NT2/D1 (cell line): ENCODE results near the gene DMRT1.

Experiments
- DNase-seq: peaks from one replicate; pipeline ENCODE4 v3.0.0-alpha.2; 2011; ENCODE audit warnings: low read depth, low spot score
- H3K27me3 ChIP-seq: 2 replicates; pipeline ENCODE4 v1.6.0; 2011; ENCODE audit warnings: mild to moderate bottlenecking; ENCODE audit not compliant: insufficient read length, insufficient read depth
- H3K36me3 ChIP-seq: 2 replicates; pipeline ENCODE4 v1.6.1; 2011; ENCODE audit warnings: mild to moderate bottlenecking, low read length, mixed read lengths; ENCODE audit not compliant: insufficient read depth, insufficient read length
- H3K4me1 ChIP-seq: 2 replicates; pipeline ENCODE4 v1.5.1; 2011; ENCODE audit not compliant: insufficient read depth, insufficient read length
- H3K4me3 ChIP-seq: 2 replicates; pipeline ENCODE4 v1.5.1; 2011; ENCODE audit warnings: low read depth; ENCODE audit not compliant: insufficient read length
- H3K9ac ChIP-seq: 2 replicates; pipeline ENCODE4 v1.6.0; 2011; ENCODE audit warnings: low read depth; ENCODE audit not compliant: insufficient read length
- H3K9me3 ChIP-seq: 2 replicates; pipeline ENCODE4 v1.5.1; 2011; ENCODE audit warnings: mild to moderate bottlenecking, low read length; ENCODE audit not compliant: insufficient read depth
- SUZ12 ChIP-seq: IDR thresholded peaks from 2 replicates; pipeline ENCODE4 v1.6.1; 2011; ENCODE audit not compliant: insufficient read length, insufficient read depth; ENCODE audit errors: extremely low read depth
- YY1 ChIP-seq: IDR thresholded peaks from 2 replicates; pipeline ENCODE4 v1.6.1; 2011; ENCODE audit not compliant: insufficient read length, insufficient read depth
- ZNF274 ChIP-seq: IDR thresholded peaks from 2 replicates; pipeline ENCODE4 v1.6.1; 2011; ENCODE audit warnings: mild to moderate bottlenecking, low read depth, low read length

The DMRT1 gene

DNA sequence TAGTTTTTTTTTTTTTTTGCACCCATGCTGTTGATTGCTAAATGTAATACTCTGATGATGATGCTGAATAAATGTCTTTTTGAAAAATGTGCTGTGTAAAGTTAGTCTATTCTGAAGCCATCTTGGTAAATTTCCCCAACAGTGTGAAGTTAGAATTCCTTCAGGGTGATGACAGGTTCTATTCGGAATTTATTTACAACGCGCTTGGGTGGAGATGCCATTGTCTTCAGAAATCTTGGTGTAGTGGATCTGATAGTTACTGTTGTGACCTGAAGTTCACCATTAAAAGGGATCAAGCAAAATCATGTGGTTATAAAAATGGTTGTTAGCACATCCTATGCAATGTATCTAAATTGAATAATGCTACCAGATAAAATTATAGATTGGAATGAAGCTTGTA is 36.3 kb upstream of the DMRT1 start:
- Histone ChIP-seq H3K27me3 (no peaks in the 10 kb centered on the region), H3K4me1 (no peaks in the 10 kb centered on the region), H3K9ac (no peak overlapping the region), H3K36me3 (no peaks in the 10 kb centered on the region), H3K4me3 (no peak overlapping the region), H3K9me3 (no peaks in the 10 kb centered on the region)
- DNase-seq, result no peak
- TF ChIP-seq ZNF274 (no peak), SUZ12 (no peak), YY1 (no peak)

DNA sequence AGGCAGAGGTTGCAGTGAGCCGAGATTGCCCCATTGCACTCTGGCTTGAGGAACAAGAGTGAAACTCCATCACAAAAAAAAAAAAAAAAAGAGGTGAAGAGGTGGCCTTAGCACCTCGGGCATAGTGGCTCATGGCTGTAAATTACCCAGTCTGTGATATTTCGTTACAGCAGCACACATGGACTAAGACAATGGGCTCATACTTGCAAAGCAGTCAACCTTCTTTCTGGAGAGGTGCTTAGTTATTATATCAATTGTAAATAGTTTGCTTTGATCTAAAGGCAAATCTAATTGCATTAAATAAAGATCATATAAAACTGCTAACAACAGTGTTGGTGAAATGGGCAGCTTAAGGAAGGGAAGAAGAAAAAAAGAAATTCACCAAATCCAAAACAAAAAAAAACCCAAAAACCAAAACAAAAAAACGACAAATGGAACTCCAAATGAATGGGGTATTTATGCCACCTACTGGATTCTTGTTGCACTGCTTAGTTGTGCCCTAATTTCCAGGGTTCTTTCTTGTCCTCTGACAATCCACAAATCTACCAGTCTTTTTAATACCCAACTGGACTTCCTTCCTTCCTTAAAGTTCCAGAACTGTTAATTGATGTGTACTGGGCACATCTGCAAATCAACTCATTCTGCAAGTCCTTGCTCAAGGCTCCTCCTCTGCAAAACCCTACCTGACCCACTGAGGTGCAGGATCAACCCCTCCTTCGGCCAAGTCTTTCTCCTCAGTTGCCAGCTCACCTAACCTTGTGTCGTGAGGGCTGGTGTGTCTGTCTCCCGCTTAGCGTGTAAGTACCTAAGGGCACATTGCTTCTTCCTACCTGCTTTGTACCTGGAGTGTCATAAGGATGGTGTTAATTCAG is 35.0 kb upstream of the DMRT1 start:
- peak; percentile 23 for DNase-seq
- Histone ChIP-seq H3K4me1 (no peaks in the 10 kb centered on the region), H3K36me3 (no peaks in the 10 kb centered on the region)

DNA sequence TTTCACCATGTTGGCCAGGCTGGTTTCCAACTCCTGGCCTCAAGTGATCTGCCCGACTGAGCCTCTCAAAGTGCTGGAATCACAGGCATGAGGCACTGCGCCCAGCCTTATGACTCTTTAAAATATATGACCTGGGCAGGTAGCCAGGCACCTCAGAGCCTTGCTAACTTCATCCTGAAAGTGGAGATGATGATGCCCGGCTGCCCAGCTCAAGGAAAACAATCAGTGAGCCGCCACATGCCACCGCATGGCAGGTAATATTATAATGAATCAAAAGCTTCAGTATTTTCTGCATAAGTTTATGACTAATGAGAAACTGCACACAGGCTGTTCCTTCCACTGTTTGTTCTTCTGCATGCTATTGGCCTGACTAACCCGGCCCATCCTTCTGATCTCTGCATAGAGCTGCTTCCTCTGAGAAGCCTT is 30.4 kb upstream of the DMRT1 start:
- no peak for TF ChIP-seq SUZ12
- TF ChIP-seq ZNF274, result no peak
- no peak for TF ChIP-seq YY1
- DNase-seq, result no peak
- no peaks in the 10 kb centered on the region for H3K4me1 ChIP-seq
- H3K4me3 ChIP-seq, result no peak overlapping the region
- H3K9ac ChIP-seq, result no peak overlapping the region
- no peaks in the 10 kb centered on the region for H3K36me3 ChIP-seq
- H3K9me3 ChIP-seq, result no peaks in the 10 kb centered on the region
- H3K27me3 ChIP-seq, result no peaks in the 10 kb centered on the region

More for the DNA sequence above, 35.0 kb upstream of the DMRT1 start:
- no peak for TF ChIP-seq SUZ12
- TF ChIP-seq YY1, result no peak
- no peak for TF ChIP-seq ZNF274
- no peak overlapping the region for H3K9ac ChIP-seq
- no peaks in the 10 kb centered on the region for H3K27me3 ChIP-seq
- H3K9me3 ChIP-seq, result no peaks in the 10 kb centered on the region
- no peak overlapping the region for H3K4me3 ChIP-seq

DNA sequence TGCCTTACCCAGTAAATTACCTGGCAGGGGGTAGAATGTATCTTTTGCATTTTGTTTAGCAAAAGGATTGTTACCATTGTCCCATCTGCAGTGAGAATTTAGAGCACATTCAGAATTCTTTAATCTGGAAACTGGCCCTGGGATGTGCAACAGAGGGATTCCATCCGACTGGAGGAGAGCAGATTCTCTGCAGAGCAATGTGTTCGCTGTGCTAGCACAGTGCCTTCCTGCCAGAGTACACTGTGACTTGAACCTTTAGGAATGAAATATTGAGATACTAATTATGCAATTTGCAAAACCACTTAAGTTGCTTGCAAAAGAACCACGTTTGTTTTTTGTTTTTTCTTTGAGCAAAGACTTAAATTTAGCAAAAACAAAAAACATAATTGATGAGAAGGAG is 22.5 kb upstream of the DMRT1 start:
- TF ChIP-seq ZNF274 (no peak), SUZ12 (no peak), YY1 (no peak)
- Histone ChIP-seq H3K9ac (no peak overlapping the region), H3K4me3 (no peak overlapping the region), H3K4me1 (peaks cover 6% of the 10 kb centered on the region), H3K36me3 (no peaks in the 10 kb centered on the region), H3K27me3 (no peaks in the 10 kb centered on the region), H3K9me3 (no peaks in the 10 kb centered on the region)
- no peak for DNase-seq

DNA sequence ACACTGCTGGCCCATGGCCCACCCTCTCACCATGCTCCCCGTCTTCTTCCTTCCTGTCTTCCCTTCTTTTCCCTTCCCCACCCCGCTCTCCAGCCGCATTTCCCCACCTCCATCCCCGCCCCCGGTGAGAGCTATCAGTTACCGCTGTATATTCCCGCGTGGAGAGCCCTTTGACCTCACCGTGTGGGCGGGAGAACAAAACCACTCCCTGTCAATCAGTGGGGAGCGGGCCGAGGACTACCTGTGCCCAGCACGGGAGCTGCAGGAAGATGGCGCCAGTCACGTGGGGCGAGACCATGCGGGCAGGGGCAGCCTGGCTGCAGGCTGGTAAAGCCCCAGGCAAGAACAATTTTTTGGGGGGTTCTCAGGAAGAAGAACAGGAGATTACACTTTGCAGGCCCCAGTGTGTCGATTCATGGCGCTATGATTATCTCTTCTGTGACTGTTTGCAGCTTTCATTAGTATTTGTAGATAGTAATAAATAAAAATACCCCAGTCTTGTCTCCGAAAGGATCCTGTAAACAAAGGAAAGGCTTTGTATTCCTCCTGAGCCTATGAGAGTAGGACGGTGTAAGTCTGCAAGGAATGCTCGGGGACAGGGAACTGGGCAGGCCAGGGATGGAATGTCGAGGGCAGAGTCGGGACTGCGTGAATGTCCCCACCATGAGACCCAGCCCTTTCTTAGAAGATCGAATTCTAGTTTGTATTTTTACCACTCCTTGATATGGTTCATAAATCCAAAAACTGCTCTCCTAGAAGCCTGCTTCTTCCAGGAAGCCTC is 14.8 kb upstream of the DMRT1 start:
- Histone ChIP-seq H3K4me1 (peaks cover 1% of the 10 kb centered on the region), H3K27me3 (no peaks in the 10 kb centered on the region), H3K9me3 (no peaks in the 10 kb centered on the region), H3K36me3 (no peaks in the 10 kb centered on the region), H3K9ac (no peak overlapping the region), H3K4me3 (no peak overlapping the region)
- no peak for DNase-seq
- TF ChIP-seq SUZ12 (no peak), YY1 (no peak), ZNF274 (no peak)

DNA sequence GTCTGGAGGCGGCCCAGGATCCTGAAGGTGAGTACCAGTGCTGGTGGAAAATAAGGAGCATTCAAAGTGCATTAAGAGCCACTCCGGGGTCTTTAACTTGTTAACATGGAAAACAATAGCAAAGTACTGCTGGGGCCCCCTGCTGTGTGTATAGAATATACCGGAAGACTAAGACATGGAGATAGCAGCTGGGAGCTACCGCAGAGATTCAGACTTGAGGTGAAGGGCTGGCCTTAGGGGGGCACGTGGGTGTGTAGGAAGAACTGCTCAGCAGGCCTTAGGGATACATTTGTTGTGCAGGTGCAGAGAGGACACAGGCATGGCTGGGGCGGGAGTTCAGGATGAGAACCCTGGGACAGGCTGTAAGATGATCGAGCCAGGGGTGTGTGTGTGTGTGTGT is 1.2 kb upstream of the DMRT1 start:
- no peaks in the 10 kb centered on the region for H3K36me3 ChIP-seq
- H3K9ac ChIP-seq, result no peak overlapping the region
- peaks cover 9% of the 10 kb centered on the region for H3K4me1 ChIP-seq
- DNase-seq, result no peak
- TF ChIP-seq YY1, result no peak
- TF ChIP-seq ZNF274, result no peak
- no peak for TF ChIP-seq SUZ12
- peaks cover 85% of the 10 kb centered on the region for H3K27me3 ChIP-seq
- H3K9me3 ChIP-seq, result no peaks in the 10 kb centered on the region; the same call in 1 of the 2 replicates
- no peak overlapping the region for H3K4me3 ChIP-seq
